Measurements from ENCODE around the gene CD300C. TPM values are rescaled to one million over a fixed set of nuclear protein-coding genes. Genes with fewer than 3 reads are reported as not detected.

The CD300C gene
- polyA plus RNA-seq, 1 experiment = not detected

DNA sequence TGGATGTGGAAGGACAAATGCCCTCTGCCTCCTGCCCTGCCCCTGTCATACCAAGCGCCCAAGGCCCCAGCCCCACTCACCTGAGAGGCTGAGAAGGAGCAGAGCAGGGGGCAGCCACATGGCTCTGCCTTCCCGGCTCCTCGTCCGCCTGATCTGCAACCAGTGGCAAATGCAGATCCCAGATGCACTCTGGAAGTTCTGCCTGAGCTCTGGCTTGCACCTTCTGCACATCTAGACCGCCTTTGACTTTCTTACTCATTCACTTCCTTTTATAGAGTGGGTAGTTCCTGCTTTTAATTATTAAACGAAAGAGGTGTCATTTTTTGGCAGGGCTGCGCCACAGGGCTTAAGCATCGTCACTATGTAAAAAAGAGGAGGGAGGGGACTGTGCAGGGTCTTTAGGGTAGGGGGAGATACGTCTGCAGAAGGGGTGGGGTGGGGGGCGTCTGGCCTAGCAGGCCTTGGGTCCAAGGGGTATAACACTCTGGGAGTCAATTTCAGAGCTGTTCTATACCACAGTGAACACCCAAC lies 14.6 kb downstream of the CD300C start, which contains the start of gene CD300LB:
Gene CD300LB, minus strand, starts transcription at position 245 of the 531 bp plus-strand sequence. Its CDS starts 125 bp downstream, at position 120.
- H3K27ac ChIP-seq (ENCODE audit: low read depth, low read length) = no peak within 1 kb of the TSS
- H3K27me3 ChIP-seq (ENCODE audit: control insufficient read depth, insufficient read depth, low read length) = no peaks in the 10 kb centered on the region
- H3K4me3 ChIP-seq (ENCODE audit: low read depth, low read length) = no peak within 1 kb of the TSS
- ChIA-PET CTCF (interaction anchor here (0.5 to 1.1 kb wide), 2 partner anchors 24 to 328 kb away, joined by 3 read pairs; no protein-coding TSS in a partner anchor), POLR2A (no interaction called here)
- peaks cover 15% of the 10 kb centered on the region for H3K9me3 ChIP-seq (ENCODE audit: control insufficient read depth, insufficient read depth, low read length)
- TF ChIP-seq, protein P1, sequence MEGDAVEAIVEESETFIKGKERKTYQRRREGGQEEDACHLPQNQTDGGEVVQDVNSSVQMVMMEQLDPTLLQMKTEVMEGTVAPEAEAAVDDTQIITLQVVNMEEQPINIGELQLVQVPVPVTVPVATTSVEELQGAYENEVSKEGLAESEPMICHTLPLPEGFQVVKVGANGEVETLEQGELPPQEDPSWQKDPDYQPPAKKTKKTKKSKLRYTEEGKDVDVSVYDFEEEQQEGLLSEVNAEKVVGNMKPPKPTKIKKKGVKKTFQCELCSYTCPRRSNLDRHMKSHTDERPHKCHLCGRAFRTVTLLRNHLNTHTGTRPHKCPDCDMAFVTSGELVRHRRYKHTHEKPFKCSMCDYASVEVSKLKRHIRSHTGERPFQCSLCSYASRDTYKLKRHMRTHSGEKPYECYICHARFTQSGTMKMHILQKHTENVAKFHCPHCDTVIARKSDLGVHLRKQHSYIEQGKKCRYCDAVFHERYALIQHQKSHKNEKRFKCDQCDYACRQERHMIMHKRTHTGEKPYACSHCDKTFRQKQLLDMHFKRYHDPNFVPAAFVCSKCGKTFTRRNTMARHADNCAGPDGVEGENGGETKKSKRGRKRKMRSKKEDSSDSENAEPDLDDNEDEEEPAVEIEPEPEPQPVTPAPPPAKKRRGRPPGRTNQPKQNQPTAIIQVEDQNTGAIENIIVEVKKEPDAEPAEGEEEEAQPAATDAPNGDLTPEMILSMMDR (IDR thresholded peaks at IDR 0.05; ENCODE audit: low read depth, low read length) = no peak
- DNase-seq (ENCODE audit: low read depth, low spot score) = no peak

DNA sequence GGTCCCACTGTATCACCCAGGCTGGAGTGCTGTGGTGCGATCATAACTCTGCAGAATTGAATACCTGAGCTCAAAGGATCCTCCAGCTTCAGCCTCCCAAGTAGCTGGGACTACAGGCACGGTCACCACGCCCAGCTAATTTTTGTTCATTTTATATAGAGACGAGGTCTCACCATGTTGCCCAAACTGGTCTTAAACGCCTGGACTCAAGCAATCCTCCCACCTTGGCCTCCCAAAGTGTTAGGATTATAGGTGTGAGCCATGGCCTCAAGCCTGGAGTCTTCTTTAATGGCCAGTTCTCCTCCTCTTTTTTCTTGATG lies 15.1 kb downstream of the CD300C start:
- no peaks in the 10 kb centered on the region for H3K27me3 ChIP-seq (ENCODE audit: control insufficient read depth, insufficient read depth, low read length)
- DNase-seq (ENCODE audit: low read depth, low spot score) = no peak
- TF ChIP-seq, protein P1 (IDR thresholded peaks at IDR 0.05; ENCODE audit: low read depth, low read length) = no peak
- no peak overlapping the region for H3K4me3 ChIP-seq (ENCODE audit: low read depth, low read length)
- peaks cover 16% of the 10 kb centered on the region for H3K9me3 ChIP-seq (ENCODE audit: control insufficient read depth, insufficient read depth, low read length)
- ChIA-PET CTCF (interaction anchor here (1.6 kb wide), 1 partner anchor 74 kb away, joined by 5 read pairs; no protein-coding TSS in a partner anchor), POLR2A (no interaction called here)
- H3K27ac ChIP-seq (ENCODE audit: low read depth, low read length) = no peak overlapping the region

DNA sequence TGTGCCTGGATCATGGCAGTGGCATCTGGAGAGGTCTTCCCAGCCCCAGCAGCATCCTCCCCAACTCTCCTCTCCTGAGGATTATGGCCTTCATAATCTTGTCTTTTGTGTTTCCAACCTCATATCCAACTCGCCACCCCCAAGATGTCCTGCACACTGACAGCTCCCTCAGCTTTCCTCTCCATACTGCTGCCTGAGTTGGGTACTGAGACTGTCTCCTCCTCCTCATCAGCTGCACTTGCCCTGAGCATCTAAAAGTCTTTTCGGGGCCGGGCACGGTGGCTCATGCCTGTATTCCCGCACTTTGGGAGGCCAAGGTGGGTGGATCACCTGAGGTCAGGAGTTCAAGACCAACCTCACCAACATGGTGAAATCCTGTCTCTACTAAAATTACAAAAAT lies 16.7 kb downstream of the CD300C start:
- no peak overlapping the region for H3K4me3 ChIP-seq (ENCODE audit: low read depth, low read length)
- TF ChIP-seq, protein P1 (IDR thresholded peaks at IDR 0.05; ENCODE audit: low read depth, low read length) = no peak
- DNase-seq (ENCODE audit: low read depth, low spot score) = no peak
- ChIA-PET CTCF (interaction anchor here (1.6 kb wide), 1 partner anchor 72 kb away, joined by 5 read pairs; no protein-coding TSS in a partner anchor), POLR2A (no interaction called here)
- H3K27ac ChIP-seq (ENCODE audit: low read depth, low read length) = no peak overlapping the region
- H3K27me3 ChIP-seq (ENCODE audit: control insufficient read depth, insufficient read depth, low read length) = no peaks in the 10 kb centered on the region
- peaks cover 20% of the 10 kb centered on the region for H3K9me3 ChIP-seq (ENCODE audit: control insufficient read depth, insufficient read depth, low read length)

DNA sequence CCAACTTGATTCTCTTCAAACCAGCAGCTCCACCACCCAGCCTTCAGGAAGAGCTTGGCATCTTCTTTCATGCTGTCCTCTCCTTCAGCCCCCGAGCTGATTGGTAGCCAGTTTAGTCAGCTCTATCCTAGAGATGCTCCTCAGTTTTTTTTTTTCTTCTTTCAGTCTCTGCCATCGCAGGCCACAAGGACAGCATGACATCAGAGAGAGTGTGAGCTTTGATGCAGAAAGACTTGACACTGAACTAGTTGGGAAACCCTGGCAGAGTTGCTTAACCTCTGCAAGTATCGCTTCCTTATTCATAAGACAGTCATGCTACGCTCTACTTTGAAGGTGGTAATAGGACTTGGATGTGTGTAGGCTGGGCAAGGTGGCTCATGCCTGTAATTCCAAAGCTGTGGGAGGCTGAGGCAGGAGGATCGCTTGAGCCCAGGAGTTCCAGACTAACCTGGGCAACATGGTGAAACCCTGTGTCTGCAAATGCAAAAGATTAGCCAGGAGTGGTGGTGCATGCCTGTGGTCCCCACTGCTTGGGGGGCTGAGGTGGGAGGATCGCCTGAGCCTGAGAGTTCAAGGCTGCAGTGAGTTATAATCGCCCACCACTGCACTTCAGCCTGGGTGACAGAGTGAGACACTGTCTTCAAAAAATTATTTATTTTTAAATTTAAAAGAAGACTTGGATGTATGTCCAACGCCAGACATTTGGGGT lies 17.3 kb downstream of the CD300C start:
- Histone ChIP-seq H3K27me3 (ENCODE audit: control insufficient read depth, insufficient read depth, low read length) (no peaks in the 10 kb centered on the region), H3K27ac (ENCODE audit: low read depth, low read length) (no peak overlapping the region), H3K4me3 (ENCODE audit: low read depth, low read length) (no peak overlapping the region), H3K9me3 (ENCODE audit: control insufficient read depth, insufficient read depth, low read length) (peaks cover 20% of the 10 kb centered on the region)
- DNase-seq (ENCODE audit: low read depth, low spot score) = no peak
- POLR2A ChIA-PET = no interaction called here
- CTCF ChIA-PET = no interaction called here
- TF ChIP-seq, protein P1 (IDR thresholded peaks at IDR 0.05; ENCODE audit: low read depth, low read length) = no peak

DNA sequence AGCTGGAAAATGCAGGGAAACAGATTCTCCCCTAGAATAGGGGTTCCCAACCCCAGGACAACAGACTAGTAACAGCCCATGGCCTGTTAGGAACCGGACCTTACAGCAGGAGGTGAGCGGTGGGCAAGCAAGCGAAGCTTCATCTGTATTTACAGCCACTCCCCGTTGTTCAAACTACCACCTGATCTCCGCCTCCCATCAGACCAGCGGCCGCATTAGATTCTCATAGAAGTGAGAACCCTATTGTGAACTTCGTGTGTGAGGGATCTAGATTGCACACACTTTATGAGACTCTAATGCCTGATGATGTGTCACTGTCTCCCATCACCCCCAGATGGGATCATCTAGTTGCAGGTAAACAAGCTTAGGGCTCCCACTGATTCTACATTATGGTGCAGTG lies 18.2 kb downstream of the CD300C start:
- no peaks in the 10 kb centered on the region for H3K27me3 ChIP-seq (ENCODE audit: control insufficient read depth, insufficient read depth, low read length)
- ChIA-PET CTCF (no interaction called here), POLR2A (no interaction called here)
- H3K9me3 ChIP-seq (ENCODE audit: control insufficient read depth, insufficient read depth, low read length) = peaks cover 27% of the 10 kb centered on the region
- no peak for DNase-seq (ENCODE audit: low read depth, low spot score)
- TF ChIP-seq, protein P1 (IDR thresholded peaks at IDR 0.05; ENCODE audit: low read depth, low read length) = no peak
- H3K4me3 ChIP-seq (ENCODE audit: low read depth, low read length) = no peak overlapping the region
- H3K27ac ChIP-seq (ENCODE audit: low read depth, low read length) = no peak overlapping the region

Measured in AG04450 (cell line).